ENCODE measurements around the gene TMEM127.
"Not testable (repeated sequence)": the region's sequence is repeated elsewhere in the genome, so short reads cannot be mapped to it uniquely, and the experiment has no call there.

Gene TMEM127

DNA sequence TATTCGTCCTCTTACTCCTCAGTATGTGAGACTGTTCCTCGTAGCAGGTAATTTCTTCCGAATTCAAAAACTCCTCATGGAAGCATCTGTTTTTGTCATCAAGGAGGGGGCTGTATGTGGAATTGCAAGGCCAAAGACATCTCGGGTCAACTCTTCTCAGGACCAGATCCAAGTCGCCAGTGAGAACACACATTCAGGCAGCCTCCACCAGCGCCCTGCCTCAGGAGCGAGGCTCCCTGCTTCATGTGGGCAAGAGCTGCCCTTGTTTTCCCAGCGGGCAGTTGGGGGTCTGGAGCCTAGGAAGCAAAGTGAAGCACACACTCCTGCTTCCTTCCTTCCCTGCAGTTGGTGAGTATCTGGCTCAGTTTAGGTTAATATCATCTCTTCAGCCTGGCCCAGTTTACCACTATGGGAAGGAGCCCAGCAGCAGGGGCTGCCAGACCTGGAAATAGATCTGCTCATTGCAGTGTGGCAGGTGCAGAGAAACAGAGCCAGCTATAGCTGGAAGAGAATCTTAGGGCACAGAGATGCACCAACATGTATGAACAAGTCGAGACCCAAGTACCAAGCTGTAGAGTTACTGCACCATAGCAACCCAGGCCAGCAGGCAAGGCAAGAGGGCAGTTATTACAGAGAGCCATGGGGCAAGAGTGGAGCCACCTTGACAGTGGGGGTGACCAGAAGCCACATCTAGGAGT is 25.3 kb downstream of the TMEM127 start:
- DNase-seq, result no peak

DNA sequence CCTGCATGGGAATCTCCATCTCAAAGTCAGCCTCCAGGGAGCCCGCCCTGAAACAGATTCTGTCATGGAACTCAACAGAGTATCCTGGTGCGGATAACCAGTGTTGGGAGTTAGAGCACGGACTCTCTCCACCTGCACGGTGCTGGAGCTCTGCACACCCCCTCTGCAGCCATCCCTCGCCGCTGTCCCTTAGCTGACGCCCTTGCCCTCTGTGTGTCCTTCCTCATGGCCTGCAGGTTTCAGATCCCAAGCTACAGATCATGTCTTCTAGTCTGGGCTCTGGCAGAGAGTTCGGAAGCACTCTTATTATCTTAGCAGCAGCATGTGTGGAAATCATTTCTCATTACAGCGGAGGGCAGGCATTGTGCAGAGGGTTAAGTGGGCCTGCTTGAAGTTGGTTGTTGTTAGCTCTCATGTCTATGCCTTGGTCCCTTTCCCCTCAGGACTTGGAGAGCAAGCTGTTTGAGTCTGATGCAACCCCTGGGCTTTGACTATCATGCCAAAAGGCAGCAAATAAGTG is 26.0 kb downstream of the TMEM127 start:
- no peak for DNase-seq

DNA sequence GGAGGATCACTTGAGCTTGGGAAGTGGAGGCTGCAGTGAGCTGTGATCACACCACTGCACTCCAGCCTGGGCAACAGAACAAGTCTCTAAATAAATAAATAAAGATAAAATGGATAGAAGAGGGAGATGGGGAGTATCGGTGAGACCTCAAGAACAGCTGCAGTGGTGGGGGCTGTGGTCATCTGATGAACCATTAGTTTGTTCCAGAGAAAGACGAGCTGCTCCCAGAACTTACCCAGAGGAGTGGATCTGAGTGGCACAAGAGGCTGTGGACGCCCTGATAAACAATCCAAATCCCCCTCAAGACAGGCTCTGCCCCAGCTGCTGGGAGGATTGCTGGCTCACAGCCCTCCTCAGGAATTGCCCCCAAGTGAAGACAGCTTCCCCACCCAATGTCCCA is 26.7 kb downstream of the TMEM127 start:
- DNase-seq, result no peak

DNA sequence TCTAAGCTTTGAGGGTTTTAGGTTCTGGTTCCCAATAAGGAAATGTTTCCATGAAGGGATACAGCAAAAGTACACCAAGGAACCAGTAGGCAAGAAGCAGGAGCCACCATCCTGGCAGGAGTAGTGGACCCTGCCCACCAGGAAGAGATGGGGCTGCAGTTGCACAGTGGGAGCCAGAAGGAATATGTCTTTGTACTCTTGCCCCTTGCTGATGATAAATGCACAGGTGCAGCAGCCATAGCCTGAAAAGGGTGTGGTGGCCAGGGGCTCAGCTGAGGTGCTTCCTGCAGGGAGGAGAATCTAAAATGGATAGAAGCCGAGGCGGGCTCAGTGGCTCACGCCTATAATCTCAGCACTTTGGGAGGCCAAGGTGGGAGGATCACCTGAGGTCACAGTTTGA is 27.5 kb downstream of the TMEM127 start:
- no peak for DNase-seq

DNA sequence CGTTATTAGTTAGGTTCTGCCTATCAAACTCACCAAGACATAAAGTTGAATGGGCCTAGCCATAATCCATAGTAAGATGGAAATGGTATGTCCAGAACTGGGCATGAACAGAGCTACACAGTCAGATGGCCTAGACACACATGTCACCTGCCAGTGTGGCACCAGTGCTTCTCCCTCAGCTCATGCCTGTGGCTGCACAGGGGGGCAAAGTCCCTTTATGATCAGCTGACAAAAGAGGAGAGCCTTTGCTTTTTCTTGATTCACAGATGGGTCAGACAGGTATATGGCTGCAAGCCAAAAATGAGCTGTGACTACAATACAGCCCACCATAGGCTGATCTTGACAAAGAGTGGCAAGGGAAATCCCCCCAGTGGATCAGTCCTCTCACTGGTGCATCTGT is 28.9 kb downstream of the TMEM127 start:
- DNase-seq, result no peak

DNA sequence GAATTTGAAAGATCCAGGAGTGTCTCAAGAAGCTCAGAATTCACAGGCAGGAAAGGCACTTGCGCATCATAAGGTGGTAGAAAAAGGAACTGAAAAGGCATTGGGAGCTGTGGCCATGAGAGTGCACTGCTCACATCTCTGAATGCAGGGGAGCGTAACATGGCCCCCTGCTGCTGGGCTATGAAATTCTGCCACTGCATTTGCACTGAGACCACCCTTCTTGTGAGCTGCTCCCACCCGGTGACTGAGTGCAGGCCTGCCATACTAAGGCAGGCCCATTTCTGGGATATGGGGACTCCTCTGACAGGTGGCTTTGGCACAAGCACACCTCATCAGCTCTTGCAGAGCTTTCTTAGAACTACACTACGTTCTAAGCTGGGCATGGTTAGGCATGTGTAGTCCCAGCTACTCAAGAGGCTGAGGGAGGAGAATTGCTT is 31.9 kb downstream of the TMEM127 start:
- DNase-seq, result no peak

DNA sequence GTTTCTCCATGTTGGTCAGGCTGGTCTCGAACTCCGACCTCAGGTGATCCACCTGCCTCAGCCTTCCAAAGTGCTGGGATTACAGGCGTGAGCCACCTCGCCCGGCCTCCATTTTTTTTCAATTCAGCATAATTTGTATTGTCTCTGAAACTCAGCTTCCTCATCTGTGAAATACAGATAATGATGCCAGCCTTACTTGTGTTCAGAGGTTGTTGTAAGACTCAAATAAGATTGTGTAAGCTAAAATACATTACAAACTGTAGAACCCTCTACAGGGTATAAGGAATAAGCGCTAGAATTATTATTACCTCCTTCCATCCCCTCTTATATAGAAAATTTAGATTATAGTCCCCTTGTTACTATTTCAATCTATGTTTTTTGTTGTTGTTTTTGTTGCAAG is 32.4 kb downstream of the TMEM127 start:
- no peak for DNase-seq

DNA sequence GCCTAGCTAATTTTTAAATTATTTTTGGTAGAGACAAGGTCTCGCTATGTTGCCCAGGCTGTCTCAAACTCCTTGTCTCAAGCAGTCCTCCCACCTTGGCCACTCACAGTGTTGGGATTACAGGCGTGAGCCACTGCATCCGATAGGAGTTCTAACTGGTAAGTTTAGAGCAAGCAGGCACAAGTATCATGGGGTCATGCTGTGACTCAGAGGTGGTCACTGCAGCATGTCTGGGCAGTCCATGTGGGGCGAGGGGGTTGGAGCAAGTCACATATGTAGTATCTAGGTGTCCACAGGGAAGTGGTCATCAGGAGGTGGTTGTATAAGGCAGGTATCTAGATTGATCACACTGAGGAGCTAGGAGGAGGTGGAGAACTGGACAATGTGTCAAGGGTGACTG is 34.5 kb downstream of the TMEM127 start:
- DNase-seq, result no peak

DNA sequence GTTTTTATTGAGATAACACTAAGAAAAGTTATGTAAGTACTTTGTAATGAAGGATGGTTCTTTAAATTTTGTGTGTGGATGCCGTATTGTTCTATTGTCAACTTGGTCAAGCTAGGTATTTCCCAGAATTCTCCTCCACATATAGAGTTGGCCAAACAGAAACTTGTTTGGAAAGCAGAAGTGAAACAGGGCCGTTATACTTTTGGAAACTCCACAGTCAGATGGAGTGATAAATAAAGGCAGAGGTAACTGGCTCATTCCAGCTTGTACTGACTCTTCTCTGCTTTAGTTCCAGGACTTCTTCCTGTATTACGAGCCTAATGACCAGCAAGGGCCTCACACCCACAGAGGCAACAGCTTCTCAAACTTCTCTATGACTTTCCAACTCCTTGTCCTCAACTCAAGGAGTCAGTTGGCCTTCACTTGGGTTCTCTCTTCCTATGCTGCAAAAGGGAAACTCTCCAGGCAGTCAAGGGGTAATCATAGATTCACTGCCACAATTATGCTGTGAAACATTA is 40.7 kb downstream of the TMEM127 start:
- DNase-seq, result no peak

DNA sequence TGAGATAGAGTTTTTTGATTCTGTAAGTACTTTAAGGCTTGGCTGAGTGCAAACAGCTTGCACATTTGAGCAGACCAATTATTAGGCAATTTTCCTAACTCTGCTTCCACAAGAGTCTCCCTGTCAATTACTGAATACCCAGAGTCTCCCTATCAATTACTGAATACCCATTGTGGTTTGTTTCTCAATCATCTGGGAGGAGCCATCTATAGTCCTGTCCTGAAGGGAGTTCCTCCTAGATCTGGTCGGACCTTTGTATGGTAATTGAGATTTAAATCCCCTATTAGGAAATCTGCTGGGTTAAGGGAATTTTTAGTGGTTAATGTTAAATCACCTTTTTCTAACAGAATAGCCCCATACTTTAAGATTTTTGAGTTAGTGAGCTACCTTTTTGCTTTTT is 44.7 kb downstream of the TMEM127 start:
- DNase-seq, result not testable (repeated sequence)

DNA sequence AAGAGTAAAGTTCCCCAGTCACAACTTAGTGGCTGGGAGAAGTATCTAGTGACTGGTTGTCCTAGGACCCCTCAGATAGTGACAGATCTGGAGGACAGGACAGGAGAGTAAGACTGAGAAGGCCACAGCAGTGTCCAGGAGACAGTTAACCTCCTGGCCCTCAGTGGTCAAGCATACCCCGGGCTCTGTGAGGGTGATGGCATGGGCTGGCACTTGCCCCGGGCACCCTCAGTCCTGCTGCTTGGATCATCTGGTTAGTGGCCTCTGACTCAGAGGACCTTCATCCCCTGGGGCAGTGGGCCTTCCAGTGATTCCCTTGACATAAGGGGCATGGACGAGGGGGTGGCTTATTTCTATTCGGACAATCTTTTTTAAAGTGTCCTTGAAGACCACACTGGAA is 45.8 kb downstream of the TMEM127 start:
- DNase-seq, result not testable (repeated sequence)

DNA sequence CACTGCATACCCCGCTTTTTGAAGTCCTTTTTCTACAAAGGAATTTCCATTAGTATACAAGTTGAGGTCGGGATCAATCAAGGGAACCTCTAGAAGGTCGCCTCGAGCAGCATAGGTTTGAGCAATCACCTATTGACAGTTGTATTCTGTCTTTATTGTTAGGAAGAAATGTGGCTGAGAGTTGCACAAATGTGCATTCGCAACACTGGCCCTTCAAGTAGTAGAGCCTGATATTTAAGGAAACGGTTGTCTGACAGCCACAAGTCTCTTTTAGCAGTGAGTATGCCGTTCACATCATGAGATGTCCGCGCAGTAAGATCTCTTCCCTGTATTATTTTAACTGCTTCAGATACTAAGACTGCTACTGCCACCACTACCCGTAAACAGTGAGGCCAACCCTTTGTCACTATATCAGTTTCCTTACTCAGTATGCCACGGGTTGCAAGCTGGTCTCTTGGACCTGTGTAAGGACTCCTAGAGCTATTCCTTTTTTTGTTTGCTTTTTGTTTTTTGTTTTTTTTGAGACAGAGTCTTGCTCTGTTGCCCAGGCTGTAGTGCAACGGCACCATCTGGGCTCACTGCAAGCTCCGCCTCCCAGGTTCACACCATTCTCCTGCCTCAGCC is 47.2 kb downstream of the TMEM127 start:
- DNase-seq, result no peak

DNA sequence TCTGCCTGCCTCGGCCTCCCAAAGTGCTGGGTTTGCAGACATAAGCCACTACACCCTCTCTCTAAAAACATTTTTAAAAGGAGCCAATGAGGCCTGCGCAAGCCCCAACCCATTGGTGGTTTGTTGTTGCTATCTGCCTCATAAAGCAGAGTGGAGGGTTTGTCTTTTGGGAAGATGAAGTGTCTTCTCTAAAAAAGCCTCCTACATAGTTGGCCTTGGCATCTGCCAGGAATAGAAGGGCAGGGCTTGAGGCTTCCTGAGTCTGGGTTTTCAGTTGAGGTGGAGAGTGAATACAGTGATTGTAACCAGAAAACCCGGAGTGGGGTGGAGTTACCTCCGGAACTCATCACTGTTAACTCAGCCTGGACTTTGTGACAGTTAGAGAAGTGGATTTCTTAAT is 51.2 kb downstream of the TMEM127 start:
- DNase-seq, result no peak

DNA sequence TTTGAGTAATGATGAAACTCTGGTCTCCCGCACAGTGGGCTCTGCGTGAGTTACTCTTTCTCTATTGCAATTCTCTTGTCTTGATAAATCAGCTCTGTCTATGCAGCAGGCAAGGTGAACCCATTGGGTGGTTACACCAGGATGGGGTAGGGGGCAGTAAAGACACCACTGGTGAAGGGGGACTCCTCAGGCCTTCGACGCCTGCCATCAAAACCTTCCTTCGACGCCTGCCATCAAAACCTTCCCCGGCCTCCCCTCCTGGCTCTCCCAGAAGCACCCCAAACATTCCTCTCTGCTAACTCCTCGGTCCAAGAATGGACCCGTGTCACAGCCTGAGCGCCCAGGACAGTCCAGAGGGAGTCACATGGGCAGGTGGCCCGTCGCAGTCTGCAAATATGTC is 52.4 kb downstream of the TMEM127 start:
- DNase-seq, result no peak

DNA sequence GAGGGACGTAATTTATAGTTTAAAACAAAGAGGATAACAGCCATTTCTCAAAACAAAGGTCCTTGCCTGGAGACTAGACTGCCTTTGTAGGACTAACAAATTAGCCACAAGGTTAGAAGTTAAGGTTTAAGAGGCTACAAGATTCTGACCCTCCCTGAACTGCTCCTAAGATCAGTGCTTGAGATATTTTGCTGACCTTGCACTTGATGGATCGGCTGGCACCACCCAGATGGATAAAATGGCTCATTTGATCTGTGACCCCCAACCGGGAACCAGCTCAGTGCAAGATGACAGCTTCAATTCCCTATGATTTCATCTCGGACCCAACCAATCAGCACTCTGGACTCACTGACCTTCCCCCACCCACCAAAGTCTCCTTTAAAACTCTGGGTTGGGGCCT is 53.5 kb downstream of the TMEM127 start:
- DNase-seq, result no peak

DNA sequence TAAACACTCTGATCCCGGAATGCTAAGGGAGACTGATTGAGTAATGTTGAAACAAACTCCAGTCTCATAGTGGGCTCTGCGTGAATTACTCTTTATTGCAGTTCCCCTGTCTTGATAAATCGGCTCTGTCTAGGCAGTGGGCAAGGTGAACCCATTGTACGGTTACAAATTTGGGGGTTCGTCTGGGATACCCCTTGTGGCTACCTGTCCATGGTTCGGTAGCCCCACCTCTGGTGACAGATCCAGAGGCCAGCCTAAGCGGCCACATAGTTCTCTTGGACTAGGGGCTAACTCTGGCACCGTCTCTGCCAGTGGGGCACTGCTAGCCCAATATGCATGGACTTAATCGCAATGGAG is 56.1 kb downstream of the TMEM127 start:
- no peak for DNase-seq

DNA sequence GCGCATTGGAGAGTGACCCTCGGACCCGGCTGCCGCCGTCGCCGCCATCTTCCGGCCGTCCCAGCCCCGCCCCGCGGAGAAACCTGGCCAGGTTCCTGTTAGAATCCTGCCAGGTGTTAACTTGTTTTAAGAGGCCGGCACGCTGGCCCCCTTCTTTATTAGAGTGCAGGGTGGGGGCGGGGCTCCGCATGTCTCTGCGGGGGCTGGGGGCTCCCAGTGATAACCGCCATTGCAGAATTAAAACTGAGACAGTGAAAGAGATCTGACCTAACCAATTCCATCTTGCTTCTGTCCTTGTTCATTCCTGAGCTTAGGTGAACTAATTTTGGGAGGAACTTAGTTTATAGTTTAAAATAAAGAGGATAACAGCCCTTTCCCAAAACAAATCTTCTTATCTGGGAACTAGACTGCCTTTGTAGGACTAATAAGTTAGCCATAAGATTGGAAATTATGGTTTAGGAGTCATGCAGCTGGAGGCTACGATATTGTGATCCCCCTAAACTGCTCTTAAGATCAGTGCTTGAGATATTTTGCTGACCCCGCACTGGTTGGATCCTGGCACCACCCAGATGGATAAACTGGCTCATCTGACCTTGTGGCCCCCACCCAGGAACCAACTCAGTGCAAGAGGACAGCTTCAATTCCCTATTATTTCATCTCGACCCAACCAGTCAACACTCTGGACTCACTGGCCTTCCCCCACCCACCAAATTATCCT is 56.6 kb downstream of the TMEM127 start:
- DNase-seq, result no peak

DNA sequence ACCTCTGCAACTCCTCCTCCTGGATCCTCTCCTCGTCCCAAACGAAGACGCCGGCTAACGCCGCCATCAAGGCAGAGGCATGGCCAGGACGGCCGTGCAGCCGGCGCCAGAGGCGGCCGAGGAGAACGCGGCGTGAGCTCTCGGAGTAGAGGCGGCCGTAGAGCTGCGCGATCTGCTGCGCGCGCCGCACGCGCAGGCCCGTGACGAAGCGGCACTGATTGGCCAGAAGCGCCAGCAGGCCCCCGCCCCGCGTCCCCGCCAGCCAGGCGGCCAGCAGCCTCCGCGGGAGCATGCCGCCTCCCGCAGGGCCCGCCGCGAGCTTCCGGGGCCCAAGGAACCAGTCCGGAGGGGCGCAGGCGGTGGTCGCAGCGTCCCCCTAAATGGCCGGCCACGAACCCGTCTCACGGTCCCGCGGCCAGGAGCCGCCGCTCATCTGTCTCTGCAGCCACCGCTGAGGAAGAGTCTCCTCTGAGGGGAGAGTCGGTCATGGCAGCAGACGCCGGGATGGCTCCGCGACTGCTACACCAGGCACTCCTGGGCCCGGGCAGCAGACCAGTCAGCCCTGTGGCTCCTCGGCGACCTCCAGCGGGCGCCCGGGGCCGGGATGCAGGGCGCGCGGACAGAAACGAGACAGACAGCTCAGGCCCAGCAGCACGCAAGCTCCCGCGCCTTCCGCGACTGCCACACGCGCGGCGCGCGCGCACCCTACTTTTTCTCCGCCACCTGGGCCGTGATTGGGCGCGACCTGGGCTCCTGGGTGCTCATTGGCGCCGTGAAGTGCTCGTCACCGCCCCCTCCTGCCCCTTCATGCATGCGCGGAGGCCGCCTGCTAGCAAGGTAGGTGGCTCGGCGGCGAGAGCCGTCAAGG is 57.4 kb downstream of the TMEM127 start, which contains the start of gene STARD7:
Gene STARD7 (minus strand): TSS at position 685 of the 868 bp plus-strand sequence. CDS start 393 bp downstream, at position 292.
- DNase-seq, result peak; percentile 96

DNA sequence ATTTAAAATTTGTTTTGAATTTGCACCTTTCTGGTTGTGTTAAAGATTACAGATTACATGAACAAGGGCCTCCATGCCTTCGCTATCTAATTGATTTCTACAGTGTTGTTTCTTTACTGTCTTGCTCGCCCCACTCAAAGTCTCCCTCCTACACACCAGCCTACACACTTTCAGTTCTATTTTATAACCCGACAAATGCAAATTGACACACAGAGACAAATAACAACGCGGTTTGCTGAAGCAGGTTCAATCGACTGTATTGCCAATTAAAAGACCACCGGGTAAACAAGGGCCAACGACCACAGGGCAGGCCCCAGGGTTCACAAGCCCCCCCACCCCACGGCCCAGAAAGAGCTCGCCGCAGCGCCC is 58.0 kb downstream of the TMEM127 start:
- peak in 1 of 2 experiments; percentile 3 for DNase-seq

DNA sequence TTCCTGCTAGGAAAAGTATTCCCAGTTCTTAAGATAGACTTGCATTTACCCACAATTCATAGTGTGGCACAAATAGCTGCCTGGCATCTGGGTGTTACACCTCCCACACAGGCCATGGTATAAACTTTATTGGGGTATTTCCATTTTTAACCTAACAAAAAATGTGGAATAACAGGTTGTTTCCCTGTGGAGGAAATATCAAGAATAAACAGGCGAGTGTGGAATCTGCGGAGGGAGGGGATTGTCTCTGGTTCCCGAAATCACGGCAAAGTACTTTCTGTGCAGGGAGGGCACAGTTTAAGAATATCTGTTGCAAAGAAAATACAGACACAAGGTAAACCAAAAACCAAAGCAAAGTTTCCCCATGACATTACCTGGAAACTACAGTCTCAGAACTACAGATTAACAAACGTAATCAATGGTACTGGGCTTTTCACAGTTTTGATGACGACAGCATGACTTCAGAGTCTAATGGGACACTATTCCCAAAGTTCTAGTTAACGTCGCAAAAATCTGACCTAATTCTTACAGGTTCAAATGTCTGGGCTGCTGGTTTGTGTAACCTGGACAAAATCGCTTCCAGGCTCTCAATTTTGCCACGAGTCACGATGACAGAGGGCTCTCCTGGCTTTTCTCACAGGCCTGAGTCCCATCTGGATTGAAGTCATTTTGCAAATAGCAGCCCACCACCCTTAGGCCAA is 58.6 kb downstream of the TMEM127 start:
- no peak for DNase-seq

DNA sequence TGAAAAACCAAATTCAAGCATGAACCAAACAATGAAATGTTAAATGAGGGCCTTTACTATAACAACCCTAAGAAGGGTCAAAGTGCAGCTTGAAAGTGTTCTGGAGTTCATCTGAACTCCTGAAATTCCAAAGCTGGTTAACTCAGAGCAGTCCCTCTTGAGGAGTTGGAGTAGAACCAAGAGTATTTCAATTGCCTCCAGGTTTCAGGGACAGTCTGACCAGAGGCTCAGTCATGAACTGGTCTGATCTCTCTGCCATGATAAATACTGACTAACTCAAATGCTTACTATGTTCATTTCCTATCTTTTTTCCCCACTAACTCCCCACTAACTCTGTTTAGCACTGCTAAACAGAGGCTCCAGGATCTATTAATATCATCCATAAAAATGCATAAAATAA is 59.9 kb downstream of the TMEM127 start:
- DNase-seq, result no peak

All from activated CD4-positive, alpha-beta T cell treated with anti-CD3 and anti-CD28 coated beads, Interleukin-2, amount 50 U/mL, for 4 hours (primary cell).